HG02759 (cell line): ENCODE data around the gene MPL.
A peak's percentile ranks its signal among the peaks of the same experiment; 100 is the strongest.
"Not testable (repeated sequence)": the region's sequence is repeated elsewhere in the genome, so short reads cannot be mapped to it uniquely, and the experiment has no call there.

Source experiments
- ATAC-seq: cut with Tn5 transposase; IDR thresholded peaks from one replicate; pipeline ENCODE4 v1.9.1; 2021; ENCODE audit warnings: mild to moderate bottlenecking, moderate library complexity; ENCODE audit not compliant: unreplicated experiment

MPL gene

GRCh38 chr1:43370564-43370963 lies 32.9 kb downstream of the MPL start:
- ATAC-seq: no peak

GRCh38 chr1:43372172-43372571 lies 34.6 kb downstream of the MPL start:
- no peak for ATAC-seq

- ATAC-seq: no peak
Measured at GRCh38 chr1:43373066-43373940, 35.7 kb downstream of the MPL start.

- no peak for ATAC-seq
Measured at GRCh38 chr1:43376723-43377235, 39.2 kb downstream of the MPL start.

GRCh38 chr1:43377831-43378230 lies 40.2 kb downstream of the MPL start:
- ATAC-seq: no peak

GRCh38 chr1:43379476-43379875 lies 41.9 kb downstream of the MPL start:
- no peak for ATAC-seq

- no peak for ATAC-seq
Measured at GRCh38 chr1:43381612-43382011, 44.0 kb downstream of the MPL start.

- no peak for ATAC-seq
Measured at GRCh38 chr1:43382027-43382779, 44.6 kb downstream of the MPL start.

- ATAC-seq: no peak
Measured at GRCh38 chr1:43383449-43383848, 45.8 kb downstream of the MPL start.

- no peak for ATAC-seq
Measured at GRCh38 chr1:43386676-43387075, 49.1 kb downstream of the MPL start.

- ATAC-seq: no peak
Measured at GRCh38 chr1:43387976-43388599, 50.5 kb downstream of the MPL start.

GRCh38 chr1:43388613-43389012 lies 51.0 kb downstream of the MPL start:
- ATAC-seq: no peak

GRCh38 chr1:43389326-43390313 lies 52.0 kb downstream of the MPL start, which contains the start of the genes MED8 and SZT2:
TSS of gene MED8 (minus strand) at chr1:43389800. CDS start at chr1:43389764, 36 bp downstream.
TSS of gene SZT2 (plus strand) at chr1:43389899. CDS start at chr1:43389969, 70 bp downstream.
- ATAC-seq: peak; percentile 92

- ATAC-seq: no peak
Measured at GRCh38 chr1:43392702-43393101, 55.1 kb downstream of the MPL start.

- no peak for ATAC-seq
Measured at GRCh38 chr1:43395523-43395922, 57.9 kb downstream of the MPL start.

- no peak for ATAC-seq
Measured at GRCh38 chr1:43396059-43396458, 58.4 kb downstream of the MPL start.

GRCh38 chr1:43398227-43398626 lies 60.6 kb downstream of the MPL start:
- no peak for ATAC-seq

- ATAC-seq: not testable (repeated sequence)
Measured at GRCh38 chr1:43400441-43400840, 62.8 kb downstream of the MPL start.

GRCh38 chr1:43402089-43402865 lies 64.7 kb downstream of the MPL start:
- ATAC-seq: no peak
